GM23248 (cell line): ENCODE measurements around the gene PIK3CD. TPM values are rescaled to one million over a fixed set of nuclear protein-coding genes. Genes with fewer than 3 reads are reported as not detected.

Experiments used
- DNase-seq: peaks from one replicate; pipeline ENCODE4 v3.0.0-alpha.2; 2015
- H2AFZ ChIP-seq: fragments of 200-600 bp; sonication (generic); 2 replicates; pipeline ENCODE4 v1.6.1; 2016; ENCODE audit warnings: antibody characterized with exemption
- H3F3A ChIP-seq: fragments of 200-600 bp; sonication (generic); 2 replicates; pipeline ENCODE4 v1.6.1; 2016; ENCODE audit warnings: mild to moderate bottlenecking, antibody characterized with exemption, mixed run types; ENCODE audit not compliant: insufficient read depth
- H3K27ac ChIP-seq: fragments of 200-600 bp; sonication (generic); 2 replicates; pipeline ENCODE4 v1.5.1; 2016; ENCODE audit warnings: mild to moderate bottlenecking
- H3K27me3 ChIP-seq: fragments of 200-600 bp; sonication (generic); replicated peaks from 2 replicates; pipeline ENCODE4 v1.6.1; 2016; ENCODE audit warnings: mild to moderate bottlenecking; ENCODE audit not compliant: insufficient read depth
- H3K36me3 ChIP-seq: fragments of 200-600 bp; sonication (generic); 2 replicates; pipeline ENCODE4 v1.6.1; 2016; ENCODE audit warnings: low read depth, mild to moderate bottlenecking
- H3K4me1 ChIP-seq: fragments of 200-600 bp; sonication (generic); 2 replicates; pipeline ENCODE4 v1.6.1; 2016; ENCODE audit warnings: mild to moderate bottlenecking; ENCODE audit not compliant: insufficient read depth
- H3K4me2 ChIP-seq: fragments of 200-600 bp; sonication (generic); one replicate; pipeline ENCODE4 v1.6.1; 2016; ENCODE audit warnings: mild to moderate bottlenecking; ENCODE audit not compliant: unreplicated experiment
- H3K4me3 ChIP-seq: fragments of 200-600 bp; sonication (generic); 2 replicates; pipeline ENCODE4 v1.5.1; 2016; ENCODE audit warnings: mild to moderate bottlenecking
- H3K79me2 ChIP-seq: fragments of 200-600 bp; sonication (generic); 2 replicates; pipeline ENCODE4 v1.6.1; 2016; ENCODE audit warnings: mild to moderate bottlenecking; ENCODE audit not compliant: insufficient read depth
- H3K9ac ChIP-seq: fragments of 200-600 bp; sonication (generic); 2 replicates; pipeline ENCODE4 v1.6.1; 2016; ENCODE audit warnings: mild to moderate bottlenecking
- H3K9me2 ChIP-seq: fragments of 200-600 bp; sonication (generic); 2 replicates; pipeline ENCODE4 v1.6.1; 2016; ENCODE audit warnings: mixed run types, mild to moderate bottlenecking, moderate library complexity; ENCODE audit not compliant: insufficient read depth
- H3K9me3 ChIP-seq: fragments of 200-600 bp; sonication (generic); one replicate; pipeline ENCODE4 v1.6.1; 2017; ENCODE audit warnings: low read depth
- H4K20me1 ChIP-seq: fragments of 200-600 bp; sonication (generic); 2 replicates; pipeline ENCODE4 v1.6.0; 2016; ENCODE audit not compliant: insufficient read depth
- EZH2 ChIP-seq: fragments of 200-600 bp; sonication (generic); IDR thresholded peaks from 2 replicates; pipeline ENCODE4 v1.6.1; 2018; ENCODE audit warnings: antibody characterized with exemption, mild to moderate bottlenecking; ENCODE audit not compliant: insufficient read depth, poor library complexity, severe bottlenecking
- EZH2phosphoT487 ChIP-seq: fragments of 200-600 bp; sonication (generic); IDR thresholded peaks from 2 replicates; pipeline ENCODE4 v1.6.1; 2018; ENCODE audit warnings: antibody characterized with exemption, moderate library complexity, mild to moderate bottlenecking, low read depth; ENCODE audit not compliant: insufficient read depth
- WGBS, 2 experiments: methylation state at CpG; one replicate each; pipeline ENCODE4 v1.1.6; 2015 to 2017; ENCODE audit warnings: low lambda C conversion rate in 2 of 2, low coverage in 1 of 2; ENCODE audit errors: missing lambda C conversion rate in 2 of 2; 5-methylcytosine and 5-hydroxymethylcytosine counted together
- in situ Hi-C: fragments of 300-500 bp; cut with MboI; formaldehyde crosslinking; loops from 2 replicates; pipeline ENCODE4 v1.15.0; 2020
- polyA plus RNA-seq: library from polyadenylated mRNA; unstranded; fragments of >200 nt; fragmentation: Nextera tagmentation; extraction: Ambion mirVana; gene quantifications from 2 replicates; pipeline ENCODE4 v1.2.1, GENCODE V29; 2016
- total RNA-seq: library from RNA; depleted of rRNA; stranded (reverse); fragments of >200 nt; shearing (Covaris generic); gene quantifications from 2 replicates; pipeline ENCODE4 v1.2.3, GENCODE V29; 2014

PIK3CD gene
- total and polyA plus RNA-seq, 2 experiments from 2014 or later: 3.5 to 7.1 TPM

DNA sequence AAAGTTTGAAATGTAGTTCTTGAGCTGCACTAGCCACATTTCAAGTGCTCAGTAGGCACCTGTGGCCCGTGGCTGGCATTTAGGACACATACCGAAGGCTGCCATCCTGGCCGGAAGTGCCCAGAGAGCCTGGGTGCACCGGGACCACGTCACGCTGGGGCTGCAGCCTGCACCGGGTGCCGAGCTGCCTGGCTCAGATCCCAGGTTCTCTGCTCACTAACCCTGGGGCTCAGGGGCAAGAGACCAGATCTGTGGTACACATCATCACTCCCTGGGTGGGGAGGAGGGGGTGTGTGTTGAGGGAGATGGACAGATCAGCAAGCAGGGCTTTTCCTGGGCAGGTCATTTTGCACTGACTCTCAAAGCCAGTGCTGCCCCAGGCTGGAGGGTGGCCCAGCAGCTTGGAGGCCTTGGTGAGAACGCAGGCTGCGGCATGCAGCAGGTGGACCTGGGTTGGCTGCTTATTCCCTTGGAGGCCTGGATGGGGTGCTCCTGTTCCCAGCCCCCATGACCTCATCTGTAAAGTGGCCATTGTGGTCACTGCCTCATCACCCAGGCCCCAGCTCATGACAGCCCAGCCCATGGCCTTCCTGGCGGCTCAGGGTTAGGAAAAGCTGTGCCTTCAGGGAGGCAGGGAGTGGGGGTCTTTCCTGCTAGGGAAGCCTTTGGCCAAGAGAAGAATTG is 39.2 kb upstream of the PIK3CD start:
- WGBS, 2 experiments: 76 to 89% methylated on average over 10 to 11 of the region's 11 CpGs
- Histone ChIP-seq H4K20me1 (no peaks in the 10 kb centered on the region), H3F3A (no peaks in the 10 kb centered on the region), H3K27me3 (no peaks in the 10 kb centered on the region), H3K4me3 (no peak overlapping the region), H3K4me2 (no peak overlapping the region), H3K36me3 (no peaks in the 10 kb centered on the region), H3K9me3 (no peaks in the 10 kb centered on the region), H3K9me2 (no peaks in the 10 kb centered on the region), H2AFZ (no peak overlapping the region), H3K9ac (no peak overlapping the region), H3K79me2 (no peaks in the 10 kb centered on the region), H3K4me1 (no peaks in the 10 kb centered on the region), H3K27ac (no peak overlapping the region)
- in situ Hi-C loops: no loop called here
- TF ChIP-seq EZH2phosphoT487 (no peak), EZH2 (no peak)
- DNase-seq: no peak

DNA sequence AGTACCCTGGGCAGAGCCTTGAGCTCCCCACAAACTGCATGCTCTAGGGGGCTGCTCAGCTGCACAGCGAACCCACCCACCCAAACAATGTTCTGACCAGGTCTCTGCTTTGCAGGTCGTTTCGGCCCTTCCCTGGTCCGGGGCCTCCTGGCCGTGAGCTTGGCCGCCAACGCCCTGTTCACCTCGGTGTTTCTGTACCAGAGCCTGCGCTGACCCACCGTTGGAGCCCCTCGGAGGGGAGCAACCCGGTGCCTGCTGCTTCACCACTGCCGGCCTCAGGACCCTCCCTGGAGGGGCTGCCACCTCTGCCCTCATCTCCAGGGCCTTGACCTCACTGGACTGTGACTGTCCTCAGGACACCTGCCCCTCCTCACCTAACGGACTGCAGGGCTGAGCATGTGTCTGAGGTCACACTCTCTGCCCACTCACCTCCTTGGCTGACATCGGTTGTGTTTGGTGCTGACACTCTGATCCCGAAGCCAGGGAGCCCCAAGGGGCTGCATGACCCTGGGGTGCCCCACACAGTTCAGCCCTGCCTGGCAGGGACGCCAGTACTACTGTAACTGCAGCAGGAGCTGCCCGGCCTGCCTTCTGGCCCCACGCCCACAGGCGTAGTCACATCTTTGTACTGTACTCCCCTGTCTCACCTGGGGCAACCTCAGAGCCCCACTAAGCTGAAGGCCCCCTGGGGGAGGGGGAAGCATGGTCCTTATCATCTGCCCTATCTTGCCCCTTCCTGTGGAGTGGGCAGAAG is 38.5 kb upstream of the PIK3CD start:
- Histone ChIP-seq H3K79me2 (no peaks in the 10 kb centered on the region), H3K9ac (no peak overlapping the region), H3K4me1 (no peaks in the 10 kb centered on the region), H3K9me2 (no peaks in the 10 kb centered on the region), H3K27ac (no peak overlapping the region), H2AFZ (no peak overlapping the region), H3F3A (no peaks in the 10 kb centered on the region), H3K4me2 (no peak overlapping the region), H3K4me3 (no peak overlapping the region), H4K20me1 (no peaks in the 10 kb centered on the region), H3K27me3 (no peaks in the 10 kb centered on the region), H3K9me3 (no peaks in the 10 kb centered on the region), H3K36me3 (no peaks in the 10 kb centered on the region)
- in situ Hi-C loops: no loop called here
- no peak for TF ChIP-seq EZH2phosphoT487
- no peak for TF ChIP-seq EZH2
- 90 to 94% methylated on average over 18 to 20 of the region's 20 CpGs for WGBS, 2 experiments
- DNase-seq: no peak

DNA sequence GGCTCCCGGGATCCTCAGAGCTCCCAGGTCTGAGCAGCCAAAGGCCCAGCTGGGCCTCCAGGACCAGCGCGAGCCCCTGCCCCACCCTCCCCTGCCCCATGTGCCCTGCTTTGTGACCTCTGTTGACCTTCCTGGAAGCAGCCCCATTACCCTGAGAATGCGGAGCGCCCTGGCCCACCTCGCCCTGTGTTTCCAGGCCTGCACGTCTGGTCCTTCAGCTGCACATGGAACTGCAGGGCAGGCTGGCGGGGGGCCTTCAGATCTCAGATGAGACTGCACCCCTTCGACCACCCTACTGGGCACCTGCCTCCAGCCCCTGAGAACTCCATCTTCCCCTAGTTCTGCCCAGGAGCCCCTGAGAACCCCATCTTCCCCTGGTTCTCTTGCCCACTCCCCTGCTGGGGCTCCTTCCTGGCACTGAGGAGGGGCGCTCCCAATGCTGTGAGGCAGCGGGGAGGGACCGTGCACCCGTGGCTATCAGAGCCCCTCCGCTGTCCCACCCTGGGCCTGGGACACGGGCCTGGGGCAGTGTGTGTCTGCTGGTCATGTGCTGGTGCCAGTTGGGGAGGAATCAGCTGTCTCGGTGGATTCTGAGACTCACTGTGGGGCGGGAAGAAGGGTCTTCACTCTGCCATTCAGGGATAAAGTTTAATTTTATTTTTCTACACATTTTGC is 37.8 kb upstream of the PIK3CD start:
- Histone ChIP-seq H3K27ac (no peak overlapping the region), H3K9ac (no peak overlapping the region), H3K79me2 (no peaks in the 10 kb centered on the region), H3K27me3 (no peaks in the 10 kb centered on the region), H3F3A (no peaks in the 10 kb centered on the region), H3K9me3 (no peaks in the 10 kb centered on the region), H3K4me3 (no peak overlapping the region), H4K20me1 (no peaks in the 10 kb centered on the region), H3K4me2 (no peak overlapping the region), H2AFZ (no peak overlapping the region), H3K9me2 (no peaks in the 10 kb centered on the region), H3K4me1 (no peaks in the 10 kb centered on the region), H3K36me3 (no peaks in the 10 kb centered on the region)
- 88 to 90% methylated on average over 14 to 17 of the region's 17 CpGs for WGBS, 2 experiments
- DNase-seq: no peak
- in situ Hi-C loops: no loop called here
- no peak for TF ChIP-seq EZH2
- TF ChIP-seq EZH2phosphoT487: no peak

GRCh38 chr1:9615316-9616063 is 36.0 kb upstream of the PIK3CD start:
- Histone ChIP-seq H3K4me1 (no peaks in the 10 kb centered on the region), H3F3A (no peaks in the 10 kb centered on the region), H3K4me3 (no peak overlapping the region), H3K27ac (no peak overlapping the region), H3K36me3 (no peaks in the 10 kb centered on the region), H3K9me3 (no peaks in the 10 kb centered on the region), H3K27me3 (no peaks in the 10 kb centered on the region), H3K4me2 (no peak overlapping the region), H3K79me2 (no peaks in the 10 kb centered on the region), H3K9me2 (no peaks in the 10 kb centered on the region), H3K9ac (no peak overlapping the region), H2AFZ (no peak overlapping the region), H4K20me1 (no peaks in the 10 kb centered on the region)
- in situ Hi-C loops: no loop called here
- WGBS, 2 experiments: 43 to 48% methylated on average over 15 to 16 of the region's 16 CpGs
- TF ChIP-seq EZH2phosphoT487 (no peak), EZH2 (no peak)
- peak; percentile 75 for DNase-seq
